Measurements from ENCODE around the gene TMPRSS11A.

TMPRSS11A gene

DNA sequence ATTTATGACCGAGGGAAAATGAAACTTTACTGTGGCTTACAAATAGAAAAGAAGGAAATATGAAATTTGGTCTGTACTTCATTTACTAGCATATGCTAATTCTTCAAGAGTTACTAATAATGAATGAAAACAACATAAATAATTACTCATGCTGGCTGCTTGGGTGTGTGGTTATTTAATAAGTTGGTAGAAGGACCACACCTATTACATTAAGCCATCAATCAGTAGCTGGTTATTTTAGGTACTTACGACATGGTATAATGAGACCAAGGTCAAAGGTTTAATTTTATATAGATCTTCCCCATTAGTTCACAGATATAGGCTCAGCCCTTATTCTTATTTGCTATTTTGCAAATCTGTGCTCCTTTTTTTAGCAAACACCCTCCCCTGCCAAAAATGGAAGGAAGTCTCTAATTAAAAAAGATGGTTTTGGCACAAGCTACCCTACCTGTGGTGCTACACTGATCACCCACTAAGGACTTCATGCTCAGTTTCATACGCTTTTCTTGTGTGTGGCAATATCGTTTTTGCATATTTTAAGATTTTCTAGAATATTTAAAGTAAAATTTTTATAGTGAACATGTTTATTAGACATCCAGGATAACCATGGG is 93.6 kb downstream of the TMPRSS11A start:
- Histone ChIP-seq H3K27ac (ENCODE audit: low read depth, low read length) (no peak overlapping the region), H3K36me3 (ENCODE audit: control insufficient read depth, low read length) (no peaks in the 10 kb centered on the region), H3K4me2 (ENCODE audit: low read length) (no peak overlapping the region), H4K20me1 (ENCODE audit: control insufficient read depth, insufficient read depth, low read depth, low read length) (no peaks in the 10 kb centered on the region), H3K9me3 (ENCODE audit: control insufficient read depth, insufficient read depth, low read length) (no peaks in the 10 kb centered on the region), H3K27me3 (ENCODE audit: control insufficient read depth, low read length) (peaks cover 3% of the 10 kb centered on the region; the same call in 1 of the 2 replicates), H3K4me1 (ENCODE audit: control insufficient read depth, low read length) (no peaks in the 10 kb centered on the region), H3F3A (ENCODE audit: control insufficient read depth, insufficient read depth) (no peaks in the 10 kb centered on the region), H3K79me2 (ENCODE audit: control insufficient read depth, low read length) (no peaks in the 10 kb centered on the region), H3K4me3 (ENCODE audit: low read length) (no peak overlapping the region), H3K9me2 (replicated peaks; ENCODE audit: control insufficient read depth, low read length) (no peaks in the 10 kb centered on the region)
- TF ChIP-seq, protein P1, sequence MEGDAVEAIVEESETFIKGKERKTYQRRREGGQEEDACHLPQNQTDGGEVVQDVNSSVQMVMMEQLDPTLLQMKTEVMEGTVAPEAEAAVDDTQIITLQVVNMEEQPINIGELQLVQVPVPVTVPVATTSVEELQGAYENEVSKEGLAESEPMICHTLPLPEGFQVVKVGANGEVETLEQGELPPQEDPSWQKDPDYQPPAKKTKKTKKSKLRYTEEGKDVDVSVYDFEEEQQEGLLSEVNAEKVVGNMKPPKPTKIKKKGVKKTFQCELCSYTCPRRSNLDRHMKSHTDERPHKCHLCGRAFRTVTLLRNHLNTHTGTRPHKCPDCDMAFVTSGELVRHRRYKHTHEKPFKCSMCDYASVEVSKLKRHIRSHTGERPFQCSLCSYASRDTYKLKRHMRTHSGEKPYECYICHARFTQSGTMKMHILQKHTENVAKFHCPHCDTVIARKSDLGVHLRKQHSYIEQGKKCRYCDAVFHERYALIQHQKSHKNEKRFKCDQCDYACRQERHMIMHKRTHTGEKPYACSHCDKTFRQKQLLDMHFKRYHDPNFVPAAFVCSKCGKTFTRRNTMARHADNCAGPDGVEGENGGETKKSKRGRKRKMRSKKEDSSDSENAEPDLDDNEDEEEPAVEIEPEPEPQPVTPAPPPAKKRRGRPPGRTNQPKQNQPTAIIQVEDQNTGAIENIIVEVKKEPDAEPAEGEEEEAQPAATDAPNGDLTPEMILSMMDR (IDR thresholded peaks at IDR 0.05; ENCODE audit: low read depth, low read length, poor library complexity, severe bottlenecking): no peak
- no peak for TF ChIP-seq EZH2phosphoT487 (IDR thresholded peaks at IDR 0.05; ENCODE audit: borderline replicate concordance, low read length)

DNA sequence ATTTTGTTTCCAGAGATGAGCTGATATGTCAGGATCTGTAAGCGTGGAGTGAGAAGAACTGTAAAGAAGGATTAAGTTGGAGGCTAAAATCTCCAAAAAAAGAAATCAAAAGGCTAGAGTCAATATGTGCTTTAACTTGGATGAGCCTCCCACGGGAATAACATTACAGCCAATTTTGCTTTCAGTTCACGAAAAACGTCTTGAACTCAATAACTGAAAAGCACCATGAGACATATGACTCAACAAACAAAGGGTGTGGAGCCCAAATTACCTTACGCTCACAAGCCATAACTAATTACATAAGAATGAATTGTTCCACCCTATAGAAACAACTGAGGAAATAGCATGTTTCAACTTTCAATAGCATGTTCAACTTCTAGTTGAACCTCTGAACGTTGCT is 101.8 kb downstream of the TMPRSS11A start:
- H3K27me3 ChIP-seq (ENCODE audit: control insufficient read depth, low read length): no peaks in the 10 kb centered on the region
- H3K79me2 ChIP-seq (ENCODE audit: control insufficient read depth, low read length): no peaks in the 10 kb centered on the region
- H3K4me2 ChIP-seq (ENCODE audit: low read length): no peak overlapping the region
- TF ChIP-seq EZH2phosphoT487 (IDR thresholded peaks at IDR 0.05; ENCODE audit: borderline replicate concordance, low read length): no peak
- TF ChIP-seq, protein P1 (IDR thresholded peaks at IDR 0.05; ENCODE audit: low read depth, low read length, poor library complexity, severe bottlenecking): no peak
- no peaks in the 10 kb centered on the region for H3K36me3 ChIP-seq (ENCODE audit: control insufficient read depth, low read length)
- H3K4me3 ChIP-seq (ENCODE audit: low read length): no peak overlapping the region
- no peaks in the 10 kb centered on the region for H4K20me1 ChIP-seq (ENCODE audit: control insufficient read depth, insufficient read depth, low read depth, low read length)
- H3K27ac ChIP-seq (ENCODE audit: low read depth, low read length): no peak overlapping the region
- no peaks in the 10 kb centered on the region for H3F3A ChIP-seq (ENCODE audit: control insufficient read depth, insufficient read depth)
- H3K9me3 ChIP-seq (ENCODE audit: control insufficient read depth, insufficient read depth, low read length): no peaks in the 10 kb centered on the region
- no peaks in the 10 kb centered on the region for H3K9me2 ChIP-seq (replicated peaks; ENCODE audit: control insufficient read depth, low read length)
- no peaks in the 10 kb centered on the region for H3K4me1 ChIP-seq (ENCODE audit: control insufficient read depth, low read length)
